ENCODE measurements around the gene GPR142. TPM values are rescaled to one million over a fixed set of nuclear protein-coding genes. Genes with fewer than 3 reads are reported as not detected.

Gene GPR142
- total and polyA plus RNA-seq, 4 donors = 0.05 to 0.08 TPM; not detected in 2

- Histone ChIP-seq H3K9ac (ENCODE audit: low read depth in 1 of 2, low read length in 2 of 2) (no peak overlapping the region), H3K4me1 (ENCODE audit: control insufficient read depth in 4 of 4, insufficient read depth in 4 of 4, low read length in 3 of 4) (peaks cover 7 to 20% (median 15%) of the 10 kb centered on the region in 4 donors), H3K27ac (ENCODE audit: low read depth in 1 of 2, low read length in 2 of 2) (no peak overlapping the region), H3K36me3 (ENCODE audit: control insufficient read depth in 4 of 4, insufficient read depth in 3 of 4, low read depth in 1 of 4, low read length in 3 of 4) (no peaks in the 10 kb centered on the region), H3K9me3 (ENCODE audit: control insufficient read depth in 4 of 4, low read length in 3 of 4) (no peaks in the 10 kb centered on the region), H3K27me3 (ENCODE audit: control insufficient read depth in 4 of 4, insufficient read depth in 4 of 4, low read length in 3 of 4) (no peaks in the 10 kb centered on the region), H3K4me3 (ENCODE audit: low read depth in 1 of 3, low read length in 3 of 3) (no peak overlapping the region)
- no peak for DNase-seq (ENCODE audit: low spot score)
- TF ChIP-seq FOXA2 (IDR thresholded peaks at IDR 0.05) = no peak
- TF ChIP-seq RXRA (IDR thresholded peaks at IDR 0.05) = no peak
- no peak for TF ChIP-seq ATF3 (IDR thresholded peaks at IDR 0.05)
- no peak for TF ChIP-seq MAX (IDR thresholded peaks at IDR 0.05)
- no peak for TF ChIP-seq GABPA (IDR thresholded peaks at IDR 0.05 in 1 of 2, conservative IDR thresholded peaks at IDR 0.05 in 1 of 2)
- TF ChIP-seq JUND (IDR thresholded peaks at IDR 0.05) = no peak
- no peak for TF ChIP-seq HNF4G (IDR thresholded peaks at IDR 0.05)
- no peak for TF ChIP-seq SP1 (IDR thresholded peaks at IDR 0.05)
- TF ChIP-seq CTCF (IDR thresholded peaks at IDR 0.05; ENCODE audit: low read depth, low read length, missing input control) = no peak
- no peak for TF ChIP-seq NR2F2 (IDR thresholded peaks at IDR 0.05)
- TF ChIP-seq YY1 (IDR thresholded peaks at IDR 0.05) = no peak
- TF ChIP-seq REST (IDR thresholded peaks at IDR 0.05) = no peak
- TF ChIP-seq EGR1 (IDR thresholded peaks at IDR 0.05; ENCODE audit: low read depth in 2 of 2) = no peak
- no peak for TF ChIP-seq RAD21 (IDR thresholded peaks at IDR 0.05)
- no peak for TF ChIP-seq FOXA1 (IDR thresholded peaks at IDR 0.05)
- no peak for TF ChIP-seq TAF1 (conservative IDR thresholded peaks at IDR 0.05)
- no peak for TF ChIP-seq HNF4A (conservative IDR thresholded peaks at IDR 0.05)
- TF ChIP-seq ZBTB33 (IDR thresholded peaks at IDR 0.05) = no peak
- 90% methylated on average over 3 of the region's 3 CpGs for WGBS
Measured at GRCh38 chr17:74374858-74375257, 7.6 kb downstream of the GPR142 start.

Data from liver (tissue), 9 donors.